NCI-H2227 treated with DMSO at 0.1 percent for 48 hours (cell line): ENCODE results near the gene CST7.
"Not testable (repeated sequence)": the region's sequence is repeated elsewhere in the genome, so short reads cannot be mapped to it uniquely, and the experiment has no call there.

Source experiments
- DNase-seq: peaks from one replicate; lab custom pipeline; 2025; lab: John Stamatoyannopoulos, UW

CST7 gene, protein sequence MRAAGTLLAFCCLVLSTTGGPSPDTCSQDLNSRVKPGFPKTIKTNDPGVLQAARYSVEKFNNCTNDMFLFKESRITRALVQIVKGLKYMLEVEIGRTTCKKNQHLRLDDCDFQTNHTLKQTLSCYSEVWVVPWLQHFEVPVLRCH

DNA sequence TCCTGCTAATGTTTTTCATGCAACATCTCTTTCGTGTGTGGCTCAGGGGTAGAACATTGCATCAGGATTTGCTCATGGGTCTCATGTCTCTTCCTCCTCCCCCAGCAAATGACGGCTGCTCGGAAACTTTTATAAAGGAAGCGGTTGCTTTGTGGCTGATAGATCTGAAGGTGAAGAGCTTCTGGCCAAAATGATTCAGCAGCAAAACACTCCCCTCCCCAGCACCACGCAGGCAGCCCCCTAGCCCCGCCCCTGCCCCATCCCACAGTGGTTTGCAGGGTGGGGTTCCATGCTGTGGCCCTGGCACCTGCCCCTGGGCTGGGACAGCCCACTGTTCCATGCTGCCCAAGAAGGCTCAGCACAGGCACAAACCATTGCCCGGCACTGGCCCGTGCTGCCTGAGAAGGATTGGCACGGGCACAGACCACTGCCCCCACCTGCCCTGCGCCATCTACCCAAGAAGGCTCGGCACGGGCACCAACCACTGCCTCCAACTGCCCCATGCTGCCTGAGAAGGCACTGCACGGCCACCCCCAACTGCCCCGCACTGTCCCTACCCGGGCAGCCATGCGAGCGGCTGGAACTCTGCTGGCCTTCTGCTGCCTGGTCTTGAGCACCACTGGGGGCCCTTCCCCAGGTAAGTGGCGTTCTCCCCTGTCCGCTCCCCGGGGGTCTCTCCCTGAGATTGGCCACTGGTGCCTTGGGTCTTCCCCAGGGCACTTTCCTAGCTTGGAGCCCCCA, at the start of gene CST7:
Gene CST7, plus strand, starts transcription at position 331 of the 741 bp plus-strand sequence. Its CDS starts 237 bp downstream, at position 568.
- DNase-seq, result no peak

DNA sequence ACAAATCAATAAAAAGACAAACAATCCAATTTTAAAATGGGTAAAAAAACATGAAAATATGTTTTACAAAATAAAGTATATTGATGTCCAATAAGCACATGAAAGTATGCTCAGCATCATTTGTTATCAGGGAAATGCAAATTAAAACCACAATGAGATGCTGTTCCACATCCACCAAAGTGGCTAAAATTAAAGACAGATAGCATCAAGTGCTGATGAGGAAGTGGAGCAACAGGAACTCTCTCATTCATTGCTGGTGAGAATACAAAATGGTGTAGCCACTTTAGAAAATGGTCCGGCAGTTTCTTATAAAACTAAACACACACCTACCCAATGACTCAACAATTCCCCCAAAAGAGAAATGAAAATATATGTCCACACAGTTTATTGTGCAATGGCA, 42.3 kb upstream of the CST7 start:
- no peak for DNase-seq

DNA sequence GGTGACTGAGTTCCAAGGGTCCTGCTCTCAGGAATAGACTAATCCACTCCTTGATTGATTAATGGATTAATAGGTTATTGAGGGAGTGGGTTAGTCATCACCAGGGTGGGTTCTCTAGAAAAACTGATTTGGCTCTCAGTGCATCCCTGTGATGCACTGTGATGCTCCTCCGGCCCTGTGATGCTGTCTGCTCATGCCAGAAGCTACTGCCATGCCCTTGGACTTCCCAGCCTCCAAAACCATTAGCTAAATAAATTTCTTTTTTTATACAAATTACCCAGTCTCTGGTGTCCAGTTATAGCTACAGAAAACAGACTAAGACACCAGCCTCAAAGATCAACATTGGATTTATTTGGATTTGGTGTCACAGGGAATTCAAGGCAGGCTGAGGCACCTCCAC, 40.4 kb upstream of the CST7 start:
- DNase-seq, result no peak

DNA sequence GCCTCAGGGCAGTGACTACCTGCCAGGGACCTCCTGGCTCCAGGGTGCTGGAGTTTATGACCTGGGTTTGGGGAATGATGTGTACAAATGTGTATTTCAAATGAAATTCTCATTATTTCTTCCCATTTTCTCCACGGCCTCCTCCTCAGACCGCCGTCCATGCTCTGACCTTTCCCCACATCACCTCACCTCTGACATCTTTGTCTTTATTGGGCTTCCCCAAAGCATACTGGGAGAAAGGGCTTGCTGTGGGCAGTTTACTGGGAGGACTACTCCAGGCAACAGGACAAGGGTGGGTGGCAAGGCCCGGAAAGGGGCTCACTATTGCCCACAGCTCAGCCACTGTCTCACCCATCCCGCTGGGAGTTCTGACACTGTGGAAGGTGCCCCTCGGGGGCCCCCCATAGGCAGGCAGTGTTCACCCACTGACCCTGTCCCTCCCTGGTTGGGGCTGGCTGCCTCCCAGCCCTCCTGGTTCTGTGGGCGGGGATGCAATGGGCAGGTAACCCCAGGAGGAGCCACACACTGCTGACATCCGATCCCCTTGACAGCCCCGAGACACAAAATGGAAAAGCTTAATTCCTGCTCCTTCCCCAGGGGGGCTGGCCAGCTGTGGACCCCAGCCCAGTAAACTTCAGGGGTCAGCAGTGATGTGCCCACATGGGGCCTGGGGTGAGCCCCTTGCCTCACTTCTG, 39.8 kb upstream of the CST7 start:
- no peak for DNase-seq

DNA sequence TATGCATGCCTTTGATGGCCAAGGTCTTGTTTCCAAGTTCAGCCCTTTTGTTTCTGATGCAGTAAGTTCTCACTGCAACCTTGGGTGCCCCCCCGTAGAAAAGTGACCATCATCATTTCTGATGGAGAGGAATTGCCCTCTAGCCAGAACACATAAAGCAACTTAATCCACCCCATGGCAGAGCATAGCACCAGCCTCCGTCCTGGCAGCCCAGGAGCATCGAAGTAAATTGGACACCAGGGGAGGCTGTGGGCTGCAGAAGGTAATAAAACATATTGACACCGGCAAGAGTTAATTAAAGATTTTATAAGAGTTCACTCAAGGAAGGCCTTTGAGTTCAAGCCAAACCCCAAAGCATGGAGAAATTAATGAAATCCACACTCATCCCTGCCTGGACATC, 39.2 kb upstream of the CST7 start:
- DNase-seq, result no peak

DNA sequence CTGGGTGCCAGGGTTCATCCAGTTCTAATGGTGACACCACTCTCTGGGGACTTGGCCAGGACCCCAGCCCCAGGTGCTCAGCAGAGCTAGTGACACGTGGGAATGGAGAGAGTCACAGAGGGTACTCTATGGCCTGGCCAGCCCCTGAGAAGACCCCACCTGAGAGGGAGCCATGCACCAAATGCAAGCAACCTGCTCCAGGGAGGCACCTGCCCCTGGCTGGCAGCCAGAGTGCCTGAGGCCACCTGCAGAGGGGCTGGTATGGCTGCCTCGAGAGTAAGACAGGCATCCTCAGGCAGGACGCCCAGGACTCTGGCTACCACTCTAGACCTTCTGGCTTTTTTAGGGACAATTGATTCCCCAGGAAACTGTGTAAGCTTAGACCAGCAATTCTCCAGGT, 38.6 kb upstream of the CST7 start:
- no peak for DNase-seq

DNA sequence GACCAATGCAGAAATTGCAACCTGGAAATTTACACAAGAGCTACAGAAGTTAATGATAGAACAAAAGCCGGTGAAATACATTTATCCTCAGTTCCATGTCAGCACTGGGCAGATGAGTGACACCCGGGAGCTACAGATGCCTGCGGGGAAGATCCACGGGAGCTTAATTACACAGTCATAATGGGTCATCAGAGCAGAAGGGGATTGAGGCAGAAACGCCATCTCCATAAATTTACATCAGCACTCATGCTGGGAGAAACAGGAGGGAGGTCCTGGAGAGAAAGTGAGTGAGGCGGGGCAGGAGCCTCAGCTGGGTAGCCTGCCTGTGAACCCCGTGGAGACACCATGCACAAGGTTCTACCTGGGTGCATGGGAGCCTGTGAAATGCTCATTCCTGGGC, 37.6 kb upstream of the CST7 start:
- no peak for DNase-seq

DNA sequence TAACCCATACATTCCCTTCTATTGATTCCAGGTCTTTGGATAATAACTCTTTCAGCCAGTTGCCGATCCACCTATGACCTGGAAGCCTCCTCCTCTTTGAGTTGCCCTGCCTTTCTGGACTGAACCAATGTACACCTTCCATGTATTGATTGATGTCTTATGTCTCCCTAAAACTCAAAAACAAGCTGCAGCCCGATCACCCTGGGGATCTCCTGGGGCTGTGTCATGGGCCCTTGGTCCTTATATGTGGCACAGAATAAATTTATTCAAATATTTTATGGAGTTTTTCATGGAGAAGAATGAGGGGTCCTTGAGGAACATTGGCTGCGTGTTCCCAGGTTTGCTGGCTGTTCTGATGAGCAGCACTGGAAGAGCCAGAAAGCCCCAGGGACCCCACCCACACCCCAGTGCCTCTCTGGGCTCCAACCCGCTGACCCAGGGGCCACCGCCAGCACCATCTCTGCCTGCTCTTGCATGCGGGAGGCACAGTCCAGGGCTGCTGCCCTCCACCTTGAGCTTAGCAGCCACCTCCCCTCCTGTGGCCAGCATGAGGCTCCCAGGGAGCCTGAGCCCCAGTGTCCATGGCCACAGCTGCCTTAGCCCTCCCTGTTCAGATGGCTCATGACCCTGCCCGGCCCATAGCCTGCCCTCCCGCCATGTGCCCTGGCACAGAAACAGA, 36.5 kb upstream of the CST7 start:
- no peak for DNase-seq

DNA sequence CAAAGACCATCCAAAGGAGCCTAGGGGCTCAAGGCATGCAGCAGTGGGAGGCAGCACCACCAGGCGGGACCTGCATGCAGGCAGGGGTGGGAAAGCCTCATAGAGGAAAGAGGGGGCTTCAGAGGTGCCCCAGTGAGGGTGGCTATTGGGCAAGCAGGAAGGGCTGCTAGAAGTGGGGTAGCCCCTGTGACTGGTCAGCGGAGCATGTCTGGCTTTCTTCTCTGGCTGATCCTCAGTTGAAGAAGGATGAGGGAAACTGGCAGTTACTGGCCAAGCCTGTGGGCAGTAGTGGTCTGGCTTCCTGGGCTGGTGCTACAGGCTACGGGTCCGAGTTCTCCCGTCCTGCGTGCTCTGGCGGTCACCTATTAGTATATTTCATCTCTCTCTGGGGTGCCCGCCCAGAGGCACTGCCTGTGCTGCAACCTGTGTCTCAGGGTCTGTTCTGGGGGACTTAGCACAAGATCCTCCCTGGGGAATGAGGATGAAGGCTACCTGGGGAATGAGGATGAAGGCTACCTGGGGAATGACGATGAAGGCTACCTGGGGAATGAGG, 35.9 kb upstream of the CST7 start:
- DNase-seq, result no peak

DNA sequence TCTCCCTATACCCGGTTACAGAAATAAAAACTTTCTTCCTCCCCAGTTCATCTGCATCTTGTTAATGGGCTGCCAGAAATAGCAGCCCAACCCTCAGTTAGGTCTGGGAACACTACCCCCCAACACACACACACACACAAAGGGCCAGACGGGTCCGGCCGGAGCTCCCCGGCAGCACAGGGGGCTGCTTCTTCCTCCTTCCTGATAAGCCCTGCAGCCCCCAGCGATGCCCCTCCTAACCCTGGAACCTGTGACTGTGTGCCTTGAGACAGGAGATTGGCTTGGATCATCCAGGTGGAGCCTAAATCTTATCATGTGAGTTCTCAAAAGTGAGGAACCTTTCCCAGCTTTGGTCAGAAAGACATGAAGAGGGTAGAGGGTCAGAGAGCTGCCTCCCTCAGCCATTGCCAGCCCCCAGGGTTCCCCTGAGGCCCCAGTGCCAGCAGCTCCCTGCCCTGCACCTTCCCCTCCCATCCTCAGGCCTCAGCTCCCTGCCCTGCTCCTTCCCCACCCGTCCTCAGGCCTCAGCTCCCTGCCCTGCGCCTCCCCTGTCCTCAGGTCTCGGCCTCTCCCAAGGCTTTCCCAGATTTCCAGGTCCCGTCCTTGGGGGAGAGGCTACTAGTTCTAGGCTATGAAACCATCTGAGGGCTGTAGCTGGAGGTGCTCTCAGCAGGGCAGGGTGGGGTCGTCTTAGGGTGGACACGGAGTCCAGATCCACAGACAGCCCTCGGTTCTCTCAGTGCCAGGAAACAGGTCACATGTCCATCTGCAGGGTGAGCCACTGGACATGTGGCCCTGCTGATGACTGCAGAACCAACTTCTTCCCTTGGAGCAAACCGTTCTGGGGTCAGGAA, 34.5 kb upstream of the CST7 start:
- DNase-seq, result no peak

DNA sequence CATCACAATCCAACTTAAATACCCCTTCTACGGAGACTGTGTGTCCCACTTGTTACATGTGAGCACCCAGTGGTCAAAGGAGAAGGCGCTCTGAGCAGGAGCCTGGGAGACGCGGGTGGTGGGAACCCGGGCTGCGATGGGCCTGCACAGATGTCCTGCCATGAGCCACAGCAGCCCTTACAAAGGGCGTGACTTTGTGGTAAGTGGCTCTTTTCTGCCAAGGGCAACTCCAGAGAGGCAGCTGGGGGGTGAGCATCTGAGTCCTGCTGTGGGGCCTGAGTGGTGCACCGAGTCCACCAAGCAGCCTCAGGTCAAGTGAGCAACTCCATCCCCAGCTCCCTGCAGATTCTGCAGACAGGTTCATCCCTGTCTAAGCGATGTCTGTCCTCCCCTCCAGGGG, 33.6 kb upstream of the CST7 start:
- no peak for DNase-seq

DNA sequence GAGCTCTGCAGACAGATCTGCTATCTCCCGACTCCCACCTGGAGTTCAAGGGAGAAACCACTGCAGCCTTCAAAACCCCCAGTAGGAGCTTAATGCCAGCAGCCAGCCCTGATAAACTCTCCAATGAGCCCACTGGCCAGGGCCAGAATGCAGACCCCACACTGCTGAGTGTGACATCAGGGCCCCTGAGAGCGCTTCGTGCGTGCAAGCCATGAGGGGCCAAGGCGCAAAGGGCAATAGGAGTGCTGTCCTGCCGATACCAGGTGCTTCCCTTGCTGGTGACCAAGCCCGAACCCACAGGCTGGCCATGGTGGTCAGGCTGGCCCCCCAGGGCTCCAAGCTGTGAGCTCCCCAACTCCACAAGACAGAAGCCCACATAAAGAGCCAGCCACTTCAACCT, 33.2 kb upstream of the CST7 start:
- no peak for DNase-seq

DNA sequence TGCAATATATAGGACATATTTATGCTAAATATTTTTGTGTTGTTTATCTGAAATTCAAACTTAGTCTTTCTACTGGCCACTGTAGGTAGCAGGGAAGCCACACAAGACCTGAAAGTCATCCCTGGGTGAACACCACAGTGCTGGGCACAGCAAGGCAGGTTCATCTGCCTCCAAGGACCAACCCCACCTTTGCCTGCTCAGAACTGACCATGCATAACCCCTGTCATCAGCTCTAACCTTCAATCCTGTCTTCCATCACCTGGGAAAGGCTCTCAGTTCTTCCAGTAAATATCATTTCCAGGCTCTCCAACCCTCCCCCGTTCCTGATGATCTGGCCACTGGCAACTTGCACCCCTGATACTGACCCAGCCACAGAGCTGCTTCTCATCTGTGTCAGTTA, 32.7 kb upstream of the CST7 start:
- no peak for DNase-seq

DNA sequence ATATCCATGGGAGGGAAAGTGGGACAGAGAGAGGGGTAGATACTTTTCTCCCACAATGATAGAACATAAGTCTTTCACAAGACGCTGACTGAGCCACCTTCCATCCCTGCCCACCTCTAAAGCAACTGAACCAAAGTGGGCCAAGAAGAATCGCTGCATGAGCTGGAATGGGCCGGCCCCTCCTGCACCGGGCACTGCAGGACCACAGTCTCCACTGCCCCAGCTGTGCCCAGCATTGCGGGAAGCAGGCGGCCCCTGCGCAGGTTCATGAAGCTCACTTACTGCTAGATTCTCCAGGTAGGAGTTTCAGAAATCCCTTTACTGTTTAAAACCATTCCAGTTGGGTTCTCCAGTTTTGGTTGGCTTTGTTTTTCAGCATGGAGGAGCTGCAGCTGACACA, 32.0 kb upstream of the CST7 start:
- DNase-seq, result no peak

DNA sequence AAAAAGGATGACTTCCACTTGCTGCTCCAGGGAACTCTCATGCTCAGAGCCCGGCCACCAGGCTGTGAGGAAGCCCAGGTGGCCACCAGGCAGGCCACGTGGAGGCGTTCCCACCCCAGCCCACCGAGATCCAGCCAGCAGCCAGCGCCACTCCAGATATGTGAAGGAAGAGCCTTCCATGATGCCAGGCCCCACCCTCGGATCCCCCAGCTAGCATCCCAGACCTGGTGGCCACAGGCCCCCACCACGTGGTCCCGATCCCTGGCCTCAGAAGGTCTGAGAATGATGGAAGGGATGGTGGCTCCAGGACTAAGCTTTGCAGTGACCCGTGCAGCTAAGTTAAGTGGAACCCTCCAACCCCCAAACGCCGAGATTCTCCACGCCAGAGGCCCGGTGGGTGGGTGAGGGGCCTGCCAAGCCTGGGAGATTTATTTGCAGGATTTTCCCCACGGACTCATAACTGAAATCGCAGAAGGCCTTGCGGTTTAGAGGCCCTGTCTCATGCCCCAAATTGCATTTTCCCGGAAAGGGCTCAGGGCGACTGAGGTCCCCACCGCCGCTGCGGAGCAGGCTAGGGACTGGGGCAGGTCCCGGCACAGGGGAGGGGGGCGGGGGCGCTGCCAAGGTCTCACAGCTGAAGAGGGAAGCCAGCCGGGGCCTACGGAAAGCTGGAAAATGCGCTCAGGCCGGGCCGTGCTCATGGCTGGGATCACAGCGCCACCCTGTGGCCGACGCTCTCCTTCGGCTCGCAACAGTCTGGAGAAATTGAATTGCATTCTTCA, 31.1 kb upstream of the CST7 start:
- DNase-seq, result peak; percentile 12

DNA sequence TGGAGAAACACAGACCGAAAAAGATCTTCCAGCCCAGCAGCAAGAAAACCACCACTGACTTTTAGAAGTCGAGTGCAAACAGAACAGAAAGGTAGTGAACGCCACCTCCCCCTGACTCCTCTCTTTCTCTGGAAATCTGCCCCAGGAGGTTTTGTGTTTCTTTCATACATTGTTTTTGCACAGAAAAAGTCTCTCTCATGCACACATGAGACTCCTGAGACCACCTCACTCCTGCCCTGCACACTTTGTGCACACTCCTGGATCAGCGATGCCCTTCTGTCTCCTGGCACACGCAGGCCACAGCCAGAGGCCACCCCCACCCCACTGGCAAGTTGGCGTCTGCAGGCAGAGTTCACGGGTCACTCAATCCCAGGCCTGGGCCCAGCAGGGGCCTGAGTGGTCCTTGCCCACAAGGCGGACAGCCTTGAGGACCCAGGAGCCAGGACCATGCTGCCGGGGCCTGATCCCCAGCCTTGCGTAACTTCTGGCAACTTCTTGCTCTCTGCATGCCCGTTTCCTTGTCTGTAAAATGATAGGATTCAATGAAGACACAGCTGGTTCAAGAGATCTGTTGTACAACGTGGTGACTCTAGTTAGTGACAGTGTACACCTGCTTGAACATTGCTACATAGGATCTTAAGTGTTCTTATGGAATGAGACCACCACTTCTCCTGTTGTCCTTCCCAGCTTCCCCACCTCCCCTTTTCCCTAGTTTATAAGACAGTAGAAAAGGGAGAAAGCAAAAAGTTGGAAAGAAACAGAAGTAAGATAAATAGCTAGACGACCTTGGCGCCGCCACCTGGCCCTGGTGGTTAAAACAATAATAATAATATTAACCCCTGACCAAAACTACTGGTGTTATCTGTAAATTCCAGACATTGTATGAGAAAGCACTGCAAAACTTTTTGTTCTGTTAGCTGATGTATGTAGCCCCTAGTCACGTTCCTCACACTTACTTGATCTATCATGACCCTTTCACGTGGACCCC, 30.2 kb upstream of the CST7 start:
- DNase-seq, result no peak

DNA sequence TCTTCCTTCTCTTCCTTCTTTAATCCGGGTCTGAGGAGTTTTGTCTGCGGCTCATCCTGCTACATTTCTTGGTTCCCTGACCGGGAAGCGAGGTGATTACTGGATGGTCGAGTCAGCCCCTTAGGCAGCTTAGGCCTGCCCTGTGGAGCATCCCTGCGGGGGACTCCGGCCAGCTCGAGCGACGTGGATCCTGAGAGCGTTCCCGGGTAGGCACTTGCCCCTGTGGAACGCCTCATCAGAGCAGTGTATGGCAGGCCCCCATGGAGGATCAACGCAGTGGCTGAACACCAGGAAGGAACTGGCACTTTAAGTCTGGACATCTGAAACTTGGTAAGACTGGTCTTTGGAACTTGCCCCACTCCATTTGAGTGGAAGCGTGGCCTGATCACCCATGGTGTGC, 29.4 kb upstream of the CST7 start:
- DNase-seq, result not testable (repeated sequence)

DNA sequence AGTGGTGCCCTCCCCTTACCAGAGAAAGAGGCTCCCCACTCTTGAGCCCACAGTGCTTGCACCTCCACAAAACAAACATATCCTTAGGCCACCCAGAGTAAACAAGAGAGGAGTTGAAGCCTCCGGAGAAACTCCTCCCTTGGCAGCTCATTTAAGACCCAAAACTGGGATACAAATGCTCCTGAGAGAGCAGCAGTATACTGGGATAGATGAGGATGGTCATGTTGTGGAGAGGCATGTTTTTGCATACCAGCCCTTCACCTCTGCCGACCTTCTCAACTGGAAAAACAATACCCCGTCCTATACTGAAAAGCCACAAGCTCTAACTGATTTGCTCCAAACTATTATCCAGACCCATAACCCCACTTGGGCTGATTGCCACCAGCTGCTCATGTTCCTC, 28.4 kb upstream of the CST7 start:
- not testable (repeated sequence) for DNase-seq

DNA sequence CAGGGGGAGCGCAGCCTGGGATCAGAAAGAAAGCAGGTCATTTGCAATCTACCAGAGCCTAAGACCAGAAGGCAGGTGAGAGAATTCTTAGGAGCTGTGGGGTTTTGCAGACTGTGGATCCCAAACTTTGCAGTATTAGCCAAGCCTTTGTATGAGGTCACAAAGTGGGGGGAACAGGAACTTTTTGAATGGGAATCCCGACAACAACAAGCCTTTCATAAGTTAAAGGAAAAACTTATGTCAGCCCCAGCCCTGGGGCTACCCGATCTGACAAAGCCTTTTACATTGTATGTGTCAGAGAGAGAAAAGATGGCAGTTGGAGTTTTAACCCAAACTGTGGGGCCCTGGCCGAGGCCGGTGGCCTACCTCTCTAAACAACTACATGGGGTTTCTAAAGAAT, 19.8 kb upstream of the CST7 start:
- not testable (repeated sequence) for DNase-seq
